ENCODE data around the gene CEP112. TPM values are rescaled to one million over a fixed set of nuclear protein-coding genes. Genes with fewer than 3 reads are reported as not detected.

Gene CEP112
- total and polyA plus RNA-seq, 2 of the 13 experiments (the other 11 are each of a cell fraction or from before 2014, with no cell fraction given): 1.2 to 3.4 TPM

DNA sequence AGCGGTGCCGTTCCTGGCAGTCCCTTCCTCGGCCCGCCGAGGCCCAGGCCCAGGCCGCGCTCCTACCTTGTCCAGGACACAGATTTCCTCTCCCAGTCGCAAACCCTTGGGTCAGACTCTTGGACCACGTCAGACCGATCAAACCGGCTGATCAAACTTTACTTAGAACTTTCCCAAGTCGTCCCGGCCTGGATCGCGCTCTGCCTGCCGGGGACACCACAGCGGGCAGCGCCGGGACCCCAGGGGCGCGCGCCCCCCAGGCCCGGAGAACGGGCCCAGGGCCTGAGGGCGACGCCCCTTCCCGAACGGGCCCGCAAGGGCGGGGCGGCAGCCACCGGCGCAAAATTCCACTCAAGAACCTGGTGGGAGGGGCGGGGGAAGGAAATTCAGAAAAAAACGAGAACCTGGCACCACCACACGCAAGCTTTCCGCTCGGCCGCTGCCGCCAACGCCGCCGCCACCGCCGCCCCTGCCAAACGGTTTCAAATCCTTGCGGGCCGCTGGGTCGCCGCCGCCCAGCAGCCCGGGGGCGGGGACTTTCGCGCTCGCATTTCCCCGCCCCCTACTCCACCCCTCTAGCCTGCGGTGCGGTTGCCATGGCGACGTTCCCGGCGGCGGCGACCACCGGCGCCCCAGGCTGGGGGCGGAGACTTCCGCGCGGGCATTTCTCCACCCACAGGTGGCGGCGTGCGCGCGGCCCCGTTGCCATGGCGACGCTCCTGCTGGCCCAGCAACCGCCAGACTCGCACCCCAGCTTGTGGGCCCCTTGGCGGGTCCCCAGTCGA, at the start of gene CEP112 (continued):
- no peak for TF ChIP-seq ZNF235 (CRISPR knock-in tag; IDR thresholded peaks at IDR 0.05; ENCODE audit: borderline replicate concordance)
- TF ChIP-seq, protein P1, sequence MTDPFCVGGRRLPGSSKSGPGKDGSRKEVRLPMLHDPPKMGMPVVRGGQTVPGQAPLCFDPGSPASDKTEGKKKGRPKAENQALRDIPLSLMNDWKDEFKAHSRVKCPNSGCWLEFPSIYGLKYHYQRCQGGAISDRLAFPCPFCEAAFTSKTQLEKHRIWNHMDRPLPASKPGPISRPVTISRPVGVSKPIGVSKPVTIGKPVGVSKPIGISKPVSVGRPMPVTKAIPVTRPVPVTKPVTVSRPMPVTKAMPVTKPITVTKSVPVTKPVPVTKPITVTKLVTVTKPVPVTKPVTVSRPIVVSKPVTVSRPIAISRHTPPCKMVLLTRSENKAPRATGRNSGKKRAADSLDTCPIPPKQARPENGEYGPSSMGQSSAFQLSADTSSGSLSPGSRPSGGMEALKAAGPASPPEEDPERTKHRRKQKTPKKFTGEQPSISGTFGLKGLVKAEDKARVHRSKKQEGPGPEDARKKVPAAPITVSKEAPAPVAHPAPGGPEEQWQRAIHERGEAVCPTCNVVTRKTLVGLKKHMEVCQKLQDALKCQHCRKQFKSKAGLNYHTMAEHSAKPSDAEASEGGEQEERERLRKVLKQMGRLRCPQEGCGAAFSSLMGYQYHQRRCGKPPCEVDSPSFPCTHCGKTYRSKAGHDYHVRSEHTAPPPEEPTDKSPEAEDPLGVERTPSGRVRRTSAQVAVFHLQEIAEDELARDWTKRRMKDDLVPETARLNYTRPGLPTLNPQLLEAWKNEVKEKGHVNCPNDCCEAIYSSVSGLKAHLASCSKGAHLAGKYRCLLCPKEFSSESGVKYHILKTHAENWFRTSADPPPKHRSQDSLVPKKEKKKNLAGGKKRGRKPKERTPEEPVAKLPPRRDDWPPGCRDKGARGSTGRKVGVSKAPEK (CRISPR knock-in tag; IDR thresholded peaks at IDR 0.05; ENCODE audit: borderline replicate concordance): no peak
- TF ChIP-seq ZNF598 (CRISPR knock-in tag; IDR thresholded peaks at IDR 0.05; ENCODE audit: borderline replicate concordance): peak; percentile 54; the same call in 1 of the 2 replicates
- peak; percentile 69 for TF ChIP-seq TBX2 (CRISPR knock-in tag; IDR thresholded peaks at IDR 0.05; ENCODE audit: borderline replicate concordance)
- TF ChIP-seq, protein P2, sequence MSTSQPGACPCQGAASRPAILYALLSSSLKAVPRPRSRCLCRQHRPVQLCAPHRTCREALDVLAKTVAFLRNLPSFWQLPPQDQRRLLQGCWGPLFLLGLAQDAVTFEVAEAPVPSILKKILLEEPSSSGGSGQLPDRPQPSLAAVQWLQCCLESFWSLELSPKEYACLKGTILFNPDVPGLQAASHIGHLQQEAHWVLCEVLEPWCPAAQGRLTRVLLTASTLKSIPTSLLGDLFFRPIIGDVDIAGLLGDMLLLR (CRISPR knock-in tag; IDR thresholded peaks at IDR 0.05): peak; percentile 4
- TF ChIP-seq HNRNPK (IDR thresholded peaks at IDR 0.05; ENCODE audit: low read depth, low read length, poor library complexity, severe bottlenecking): peak; percentile 81
- TF ChIP-seq KDM2A (CRISPR knock-in tag; IDR thresholded peaks at IDR 0.05; ENCODE audit: borderline replicate concordance, low read depth): peak; percentile 38; the same call in 1 of the 2 replicates
- no peak for TF ChIP-seq ZNF484 (CRISPR knock-in tag; IDR thresholded peaks at IDR 0.05; ENCODE audit: borderline replicate concordance, low read depth)
- TF ChIP-seq NFE2L1 (CRISPR knock-in tag; IDR thresholded peaks at IDR 0.05; ENCODE audit: borderline replicate concordance): no peak
- no peak for TF ChIP-seq ZNF670 (CRISPR knock-in tag; IDR thresholded peaks at IDR 0.05; ENCODE audit: borderline replicate concordance)
- peak; percentile 76; the same call in 1 of the 2 replicates for TF ChIP-seq ZBTB42 (CRISPR knock-in tag; IDR thresholded peaks at IDR 0.05)
- TF ChIP-seq, protein P3, sequence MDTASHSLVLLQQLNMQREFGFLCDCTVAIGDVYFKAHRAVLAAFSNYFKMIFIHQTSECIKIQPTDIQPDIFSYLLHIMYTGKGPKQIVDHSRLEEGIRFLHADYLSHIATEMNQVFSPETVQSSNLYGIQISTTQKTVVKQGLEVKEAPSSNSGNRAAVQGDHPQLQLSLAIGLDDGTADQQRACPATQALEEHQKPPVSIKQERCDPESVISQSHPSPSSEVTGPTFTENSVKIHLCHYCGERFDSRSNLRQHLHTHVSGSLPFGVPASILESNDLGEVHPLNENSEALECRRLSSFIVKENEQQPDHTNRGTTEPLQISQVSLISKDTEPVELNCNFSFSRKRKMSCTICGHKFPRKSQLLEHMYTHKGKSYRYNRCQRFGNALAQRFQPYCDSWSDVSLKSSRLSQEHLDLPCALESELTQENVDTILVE (CRISPR knock-in tag; IDR thresholded peaks at IDR 0.05): no peak
- TF ChIP-seq, protein P4, sequence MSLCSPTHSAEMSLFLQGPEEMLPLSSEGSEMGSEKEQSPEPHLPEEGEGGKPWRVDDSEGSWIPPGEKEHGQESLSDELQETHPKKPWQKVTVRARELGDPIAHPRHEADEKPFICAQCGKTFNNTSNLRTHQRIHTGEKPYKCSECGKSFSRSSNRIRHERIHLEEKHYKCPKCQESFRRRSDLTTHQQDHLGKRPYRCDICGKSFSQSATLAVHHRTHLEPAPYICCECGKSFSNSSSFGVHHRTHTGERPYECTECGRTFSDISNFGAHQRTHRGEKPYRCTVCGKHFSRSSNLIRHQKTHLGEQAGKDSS (CRISPR knock-in tag; IDR thresholded peaks at IDR 0.05; ENCODE audit: borderline replicate concordance, low read depth): peak; percentile 44; the same call in 1 of the 2 replicates
- TF ChIP-seq, protein P5, sequence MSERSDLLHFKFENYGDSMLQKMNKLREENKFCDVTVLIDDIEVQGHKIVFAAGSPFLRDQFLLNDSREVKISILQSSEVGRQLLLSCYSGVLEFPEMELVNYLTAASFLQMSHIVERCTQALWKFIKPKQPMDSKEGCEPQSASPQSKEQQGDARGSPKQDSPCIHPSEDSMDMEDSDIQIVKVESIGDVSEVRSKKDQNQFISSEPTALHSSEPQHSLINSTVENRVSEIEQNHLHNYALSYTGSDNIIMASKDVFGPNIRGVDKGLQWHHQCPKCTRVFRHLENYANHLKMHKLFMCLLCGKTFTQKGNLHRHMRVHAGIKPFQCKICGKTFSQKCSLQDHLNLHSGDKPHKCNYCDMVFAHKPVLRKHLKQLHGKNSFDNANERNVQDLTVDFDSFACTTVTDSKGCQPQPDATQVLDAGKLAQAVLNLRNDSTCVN (CRISPR knock-in tag; IDR thresholded peaks at IDR 0.05; ENCODE audit: borderline replicate concordance): peak; percentile 46; the same call in 1 of the 2 replicates
- TF ChIP-seq NFATC3 (CRISPR knock-in tag; IDR thresholded peaks at IDR 0.05): no peak
- no peak for TF ChIP-seq ZKSCAN5 (CRISPR knock-in tag; IDR thresholded peaks at IDR 0.05)
- peak; percentile 31 for TF ChIP-seq HCFC1 (IDR thresholded peaks at IDR 0.05; ENCODE audit: low read depth, low read length)
- TF ChIP-seq ZNF75D (CRISPR knock-in tag; IDR thresholded peaks at IDR 0.05; ENCODE audit: borderline replicate concordance): peak; percentile 57; the same call in 1 of the 2 replicates
- no peak; the same call in 1 of the 2 replicates for TF ChIP-seq IRF2 (CRISPR knock-in tag; IDR thresholded peaks at IDR 0.05)
- no peak for TF ChIP-seq ZIK1 (CRISPR knock-in tag; IDR thresholded peaks at IDR 0.05; ENCODE audit: borderline replicate concordance, low read depth)
- no peak for TF ChIP-seq HMGA1 (CRISPR knock-in tag; conservative IDR thresholded peaks at IDR 0.05)
- TF ChIP-seq REPIN1 (CRISPR knock-in tag; IDR thresholded peaks at IDR 0.05; ENCODE audit: borderline replicate concordance, low read depth): no peak

Data from HepG2 (cell line).